ENCODE measurements around the gene CCL22.

The CCL22 gene

DNA sequence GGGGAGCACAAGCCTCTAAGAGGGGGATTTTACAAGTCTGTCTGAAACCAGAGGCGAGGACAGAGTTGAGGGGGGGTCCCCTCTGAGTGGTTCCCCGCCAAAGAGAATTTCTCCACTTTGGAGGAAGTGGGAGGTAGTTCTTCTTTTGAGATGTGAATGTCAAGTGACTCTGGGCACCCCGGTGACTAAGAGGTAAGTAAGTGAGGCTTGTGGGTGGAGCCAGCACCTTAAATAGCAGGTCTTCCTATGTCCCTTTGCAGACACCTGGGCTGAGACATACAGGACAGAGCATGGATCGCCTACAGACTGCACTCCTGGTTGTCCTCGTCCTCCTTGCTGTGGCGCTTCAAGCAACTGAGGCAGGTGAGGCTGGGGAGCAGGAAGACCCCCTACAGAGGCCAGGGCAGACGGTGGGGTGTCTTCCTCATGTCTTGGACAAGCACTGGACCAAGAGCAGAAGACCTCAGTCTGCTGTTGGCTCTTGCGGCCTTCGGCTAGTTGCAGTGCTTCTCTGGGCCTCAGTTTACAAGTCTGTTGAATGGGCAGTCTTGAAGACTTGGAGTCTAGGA is at the start of gene CCL22:
Gene CCL22 (plus strand): TSS at position 257 of the 569 bp plus-strand sequence. CDS start 34 bp downstream, at position 291.
- Histone ChIP-seq H3K27ac (ENCODE audit: low read length) (peak within 1 kb of the TSS; percentile 83), H4K20me1 (ENCODE audit: insufficient read depth, low read length) (peaks cover 24% of the 10 kb centered on the region), H3K9me3 (ENCODE audit: insufficient read depth, low read length) (no peaks in the 10 kb centered on the region), H3K4me3 (ENCODE audit: low read length) (peak within 1 kb of the TSS; percentile 89), H3K4me1 (ENCODE audit: low read length) (peaks cover 50% of the 10 kb centered on the region), H3K36me3 (replicated peaks; ENCODE audit: low read depth, low read length) (peaks cover 31% of the 10 kb centered on the region), H3K9ac (ENCODE audit: low read length) (peak within 1 kb of the TSS; percentile 80), H3K27me3 (ENCODE audit: low read depth, low read length) (no peaks in the 10 kb centered on the region), H3K79me2 (ENCODE audit: low read length) (peaks cover 32% of the 10 kb centered on the region), H3K4me2 (ENCODE audit: low read length) (peak within 1 kb of the TSS; percentile 86), H2AFZ (ENCODE audit: low read depth, low read length) (no peak within 1 kb of the TSS; the same call in 1 of the 2 replicates)
- no peak for TF ChIP-seq EZH2phosphoT487 (IDR thresholded peaks at IDR 0.05; ENCODE audit: low read depth)
- no peak for TF ChIP-seq CTCF (IDR thresholded peaks at IDR 0.05; ENCODE audit: low read depth, low read length)

DNA sequence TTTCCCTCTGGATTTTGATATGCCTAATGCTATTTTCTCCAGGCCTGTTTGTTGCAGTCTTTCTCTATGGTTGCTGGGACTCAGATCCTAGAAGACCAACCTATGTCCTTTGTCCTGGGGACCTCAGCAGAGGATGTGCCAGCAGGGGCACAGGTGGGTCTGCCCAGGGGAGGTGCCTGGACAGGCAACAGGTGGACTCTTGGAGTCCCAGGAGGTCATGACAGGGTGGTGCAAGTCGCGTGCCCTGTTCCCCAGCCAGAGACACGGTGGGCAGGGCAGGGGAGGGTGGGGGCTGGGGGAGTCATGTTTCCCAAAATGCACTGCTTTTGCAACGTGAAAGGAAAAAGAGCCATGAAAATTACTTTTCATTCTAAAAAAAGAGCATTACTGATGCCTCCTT is 47.8 kb upstream of the CCL22 start:
- no peaks in the 10 kb centered on the region for H3K9me3 ChIP-seq (ENCODE audit: insufficient read depth, low read length)
- TF ChIP-seq CTCF (IDR thresholded peaks at IDR 0.05; ENCODE audit: low read depth, low read length) = no peak
- TF ChIP-seq EZH2phosphoT487 (IDR thresholded peaks at IDR 0.05; ENCODE audit: low read depth) = no peak
- H3K27ac ChIP-seq (ENCODE audit: low read length) = no peak overlapping the region
- H3K4me3 ChIP-seq (ENCODE audit: low read length) = no peak overlapping the region
- peaks cover 26% of the 10 kb centered on the region for H3K4me1 ChIP-seq (ENCODE audit: low read length)
- no peaks in the 10 kb centered on the region for H3K36me3 ChIP-seq (replicated peaks; ENCODE audit: low read depth, low read length)
- H4K20me1 ChIP-seq (ENCODE audit: insufficient read depth, low read length) = no peaks in the 10 kb centered on the region
- no peak overlapping the region for H2AFZ ChIP-seq (ENCODE audit: low read depth, low read length)
- H3K79me2 ChIP-seq (ENCODE audit: low read length) = no peaks in the 10 kb centered on the region
- peaks cover 15% of the 10 kb centered on the region for H3K27me3 ChIP-seq (ENCODE audit: low read depth, low read length)
- no peak overlapping the region for H3K9ac ChIP-seq (ENCODE audit: low read length)
- no peak overlapping the region for H3K4me2 ChIP-seq (ENCODE audit: low read length)

GRCh38 chr16:57313509-57313908 is 45.1 kb upstream of the CCL22 start:
- no peaks in the 10 kb centered on the region for H3K79me2 ChIP-seq (ENCODE audit: low read length)

More at GRCh38 chr16:57313509-57313908, 45.1 kb upstream of the CCL22 start:
- Histone ChIP-seq H3K4me1 (ENCODE audit: low read length) (peaks cover 26% of the 10 kb centered on the region), H3K9ac (ENCODE audit: low read length) (no peak overlapping the region), H3K4me3 (ENCODE audit: low read length) (no peak overlapping the region), H3K27me3 (ENCODE audit: low read depth, low read length) (peaks cover 10% of the 10 kb centered on the region), H2AFZ (ENCODE audit: low read depth, low read length) (no peak overlapping the region), H3K36me3 (replicated peaks; ENCODE audit: low read depth, low read length) (no peaks in the 10 kb centered on the region), H3K4me2 (ENCODE audit: low read length) (no peak overlapping the region), H3K27ac (ENCODE audit: low read length) (no peak overlapping the region), H4K20me1 (ENCODE audit: insufficient read depth, low read length) (no peaks in the 10 kb centered on the region), H3K9me3 (ENCODE audit: insufficient read depth, low read length) (no peaks in the 10 kb centered on the region)
- no peak for TF ChIP-seq CTCF (IDR thresholded peaks at IDR 0.05; ENCODE audit: low read depth, low read length)
- TF ChIP-seq EZH2phosphoT487 (IDR thresholded peaks at IDR 0.05; ENCODE audit: low read depth) = no peak
